NCI-H2107 (cell line): Measurements from ENCODE around the gene WARS2.

Experiments
- DNase-seq: peaks from one replicate; lab custom pipeline; 2025; lab: John Stamatoyannopoulos, UW

WARS2 gene

DNA sequence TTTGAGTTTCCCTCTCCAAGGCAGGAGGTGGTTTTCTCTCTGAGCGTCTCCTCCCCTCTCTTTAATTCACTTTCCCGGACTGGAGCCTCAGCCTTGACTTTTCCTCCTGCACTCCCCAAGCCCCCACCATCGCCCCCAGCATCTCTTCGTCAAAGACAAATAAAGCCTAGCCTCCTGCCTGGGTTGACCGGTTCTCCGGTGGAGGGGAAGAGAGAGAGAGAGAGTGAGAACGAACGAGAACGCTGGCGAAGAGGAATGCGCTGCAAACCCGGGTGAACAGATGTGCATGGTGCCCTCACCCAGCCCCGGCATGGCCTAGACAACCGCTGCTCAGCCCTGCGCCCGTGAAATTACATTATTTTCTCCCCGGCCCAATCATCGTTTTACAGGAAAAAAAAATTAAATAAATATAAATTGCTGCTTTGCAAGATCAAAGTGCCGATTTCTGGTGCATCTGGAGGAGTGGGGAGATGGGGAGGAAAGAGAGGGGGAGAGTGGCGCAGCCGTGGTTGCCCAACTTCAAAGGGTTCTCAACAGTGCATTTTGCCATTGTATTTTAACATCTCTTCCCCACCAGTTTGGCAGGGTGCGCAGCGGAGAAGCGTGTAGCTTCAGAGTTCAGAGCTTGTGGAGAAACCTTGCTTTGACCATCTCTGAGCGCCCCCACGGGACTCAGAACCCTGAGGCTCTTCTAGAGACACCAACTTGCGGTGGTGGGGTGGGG lies 140.9 kb downstream of the WARS2 start:
- no peak for DNase-seq

DNA sequence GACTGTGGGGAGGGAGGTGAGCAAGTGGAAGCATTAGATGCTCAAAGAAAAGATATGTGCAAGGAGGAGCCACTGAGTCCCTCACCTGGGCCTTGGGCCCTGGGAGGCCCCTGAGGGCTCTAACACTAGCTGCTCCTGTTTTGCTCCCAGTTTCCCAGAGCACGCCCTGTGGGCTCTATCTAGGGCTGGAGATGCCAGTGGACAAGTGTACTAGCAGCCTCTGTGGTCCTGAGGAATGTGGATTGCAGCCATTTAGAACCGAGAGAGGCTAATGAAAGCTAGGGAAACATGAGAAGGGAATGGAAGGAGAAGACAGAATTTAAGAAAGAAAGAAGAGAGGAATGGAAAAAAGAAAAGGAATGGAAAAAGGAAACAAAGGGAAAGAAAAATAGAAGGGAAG lies 142.3 kb downstream of the WARS2 start:
- no peak for DNase-seq

DNA sequence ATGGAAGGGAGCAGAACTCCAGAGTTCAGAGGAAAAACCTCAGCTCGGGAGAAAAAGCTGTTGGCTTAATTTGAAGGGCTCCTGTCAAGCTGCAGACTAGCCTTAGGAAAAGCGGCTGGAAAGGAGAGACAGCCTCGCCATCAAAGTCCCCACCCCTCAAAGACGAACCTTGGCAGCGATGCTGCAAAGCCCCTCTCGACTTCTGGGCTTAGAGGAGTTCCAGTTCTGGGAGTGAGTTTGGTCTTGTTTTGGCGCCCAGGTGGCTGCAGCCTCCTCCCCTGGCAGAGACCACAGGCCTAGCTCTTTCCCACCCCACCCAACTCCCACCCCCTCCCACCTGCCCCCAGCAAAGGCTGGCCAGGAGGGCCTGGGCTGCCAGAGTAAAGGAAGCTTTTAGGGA lies 143.2 kb downstream of the WARS2 start:
- no peak for DNase-seq

DNA sequence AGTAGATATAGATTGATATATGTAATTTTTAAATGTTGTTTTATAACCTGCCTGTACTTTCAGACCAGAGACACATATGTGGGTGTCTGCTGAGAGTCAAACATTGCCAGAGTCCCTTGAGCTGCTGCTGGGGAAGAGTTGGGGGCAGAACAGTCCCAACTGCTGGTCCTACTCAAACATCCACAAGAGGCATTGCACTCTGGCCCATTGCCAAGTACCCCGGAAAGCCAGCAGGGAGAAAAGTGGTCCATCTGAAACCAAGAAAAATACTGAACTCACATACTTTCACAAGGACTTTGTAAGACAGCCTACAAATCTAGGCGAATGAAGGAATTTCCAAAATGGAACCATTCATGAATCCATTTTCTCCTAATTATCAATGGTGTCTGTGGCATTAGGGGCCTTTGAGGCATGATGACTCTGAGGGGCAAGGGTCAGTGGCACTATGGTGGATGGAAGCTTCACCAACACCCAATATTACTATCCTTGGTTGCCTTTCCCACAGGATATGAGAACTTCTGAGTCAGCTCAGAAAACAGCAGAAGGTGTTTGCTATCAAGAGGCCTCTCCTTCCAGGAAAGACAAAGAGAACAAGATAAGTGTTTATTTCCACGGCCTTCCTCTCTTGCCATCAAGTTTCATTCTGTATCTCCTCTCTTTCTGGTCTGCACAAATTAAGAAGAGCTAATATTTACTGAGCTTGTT lies 145.0 kb downstream of the WARS2 start:
- no peak for DNase-seq

DNA sequence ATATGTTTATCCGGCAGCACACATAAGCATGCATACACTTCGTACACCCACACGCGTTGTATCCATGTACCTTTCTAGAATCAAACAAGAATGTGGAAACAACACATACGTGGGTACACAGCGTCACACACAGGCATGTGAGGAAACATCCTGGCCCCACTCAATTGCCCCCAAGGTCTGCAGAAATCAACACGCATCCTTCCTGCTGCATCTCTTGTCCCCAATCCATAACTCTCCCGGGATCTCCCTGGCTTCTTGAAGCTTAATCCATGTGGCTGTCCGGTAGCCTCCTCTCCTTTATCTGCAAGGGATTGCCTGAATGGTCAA lies 146.8 kb downstream of the WARS2 start:
- no peak for DNase-seq

DNA sequence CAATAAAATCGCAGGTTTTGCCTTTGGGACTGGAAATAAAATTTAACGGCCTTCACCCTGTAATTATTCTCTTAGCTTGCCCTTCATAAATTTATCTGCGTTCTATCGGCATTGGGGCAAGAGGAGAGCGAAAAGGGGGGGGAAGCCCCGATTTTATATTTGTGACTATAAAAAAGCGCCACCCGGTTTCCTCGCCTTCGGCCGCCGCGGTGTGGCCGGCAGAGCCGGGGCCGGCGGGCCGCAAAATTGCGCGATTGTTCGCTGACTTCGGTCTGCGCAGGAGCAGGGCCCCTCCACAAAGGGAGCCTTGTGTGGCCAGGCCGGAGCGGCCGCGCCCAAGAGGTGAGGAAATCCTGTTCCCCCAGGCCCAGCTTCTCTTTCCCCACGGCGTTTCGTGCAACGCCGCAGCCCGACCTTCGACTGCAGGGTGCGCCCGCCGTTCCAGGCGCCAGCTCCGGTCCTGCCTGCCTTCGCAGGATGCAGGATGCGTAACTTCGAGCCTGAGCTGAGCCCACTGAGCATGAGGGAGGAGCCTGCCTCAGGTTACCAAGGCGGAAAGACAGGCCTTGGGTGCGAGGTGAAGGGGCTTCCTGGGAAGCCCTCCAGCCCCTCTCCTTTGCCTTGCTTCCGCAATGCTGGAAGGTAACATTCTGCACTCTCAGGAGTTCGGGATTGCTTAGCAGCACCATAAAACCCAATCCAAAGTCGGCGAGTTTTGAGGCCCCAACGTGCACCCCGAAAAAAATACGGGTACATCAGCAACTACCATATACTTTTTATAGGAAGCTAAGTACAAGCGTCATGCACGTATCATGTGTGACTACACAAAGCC lies 147.4 kb downstream of the WARS2 start:
- DNase-seq = no peak

DNA sequence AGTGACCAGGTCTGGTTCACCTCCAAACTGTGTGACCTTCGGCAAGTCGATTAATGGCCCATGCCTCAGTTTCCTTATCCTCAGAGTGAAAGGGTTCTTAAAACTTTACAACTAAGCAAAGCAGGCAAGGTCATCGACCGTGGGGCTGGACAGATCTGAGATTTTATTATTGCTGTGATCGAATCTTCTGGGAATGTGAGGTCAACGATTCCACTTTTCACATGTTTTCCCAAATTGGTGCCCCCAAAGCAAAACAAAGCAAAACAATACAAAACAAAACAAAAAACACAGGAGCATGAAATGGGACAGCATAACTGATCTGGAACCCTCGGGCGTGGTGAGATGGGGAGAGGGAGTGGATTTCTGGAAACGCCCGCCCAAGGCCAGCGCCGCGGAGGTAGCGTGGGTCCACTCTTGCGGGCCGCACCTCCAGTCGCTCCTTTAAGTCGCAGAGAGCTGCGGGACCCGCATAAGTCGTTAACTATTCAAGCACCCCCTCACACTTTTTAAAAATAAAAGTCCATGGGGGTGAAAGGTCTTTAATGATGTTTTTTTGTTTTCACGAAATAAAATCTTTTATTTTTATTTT lies 148.1 kb downstream of the WARS2 start:
- DNase-seq = no peak

DNA sequence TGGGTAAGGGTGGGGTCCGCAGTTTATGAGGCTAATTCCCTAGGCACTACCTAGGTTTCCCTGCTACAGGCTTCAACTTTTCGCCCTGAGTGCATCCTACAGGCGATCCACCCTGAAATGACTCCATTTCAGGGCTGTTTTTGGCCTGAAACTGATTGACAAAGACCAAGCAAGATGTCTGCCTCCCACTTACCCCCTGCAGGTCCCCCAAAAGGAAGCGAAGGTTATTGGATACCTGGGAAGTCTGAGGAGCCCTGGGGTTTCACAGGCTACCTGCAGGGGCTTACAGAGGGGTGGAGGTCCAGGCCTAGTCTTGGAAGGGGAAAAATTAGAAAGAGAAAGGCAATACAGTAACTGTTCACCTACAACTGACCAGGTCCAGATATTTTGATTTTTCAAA lies 149.0 kb downstream of the WARS2 start:
- DNase-seq = no peak

DNA sequence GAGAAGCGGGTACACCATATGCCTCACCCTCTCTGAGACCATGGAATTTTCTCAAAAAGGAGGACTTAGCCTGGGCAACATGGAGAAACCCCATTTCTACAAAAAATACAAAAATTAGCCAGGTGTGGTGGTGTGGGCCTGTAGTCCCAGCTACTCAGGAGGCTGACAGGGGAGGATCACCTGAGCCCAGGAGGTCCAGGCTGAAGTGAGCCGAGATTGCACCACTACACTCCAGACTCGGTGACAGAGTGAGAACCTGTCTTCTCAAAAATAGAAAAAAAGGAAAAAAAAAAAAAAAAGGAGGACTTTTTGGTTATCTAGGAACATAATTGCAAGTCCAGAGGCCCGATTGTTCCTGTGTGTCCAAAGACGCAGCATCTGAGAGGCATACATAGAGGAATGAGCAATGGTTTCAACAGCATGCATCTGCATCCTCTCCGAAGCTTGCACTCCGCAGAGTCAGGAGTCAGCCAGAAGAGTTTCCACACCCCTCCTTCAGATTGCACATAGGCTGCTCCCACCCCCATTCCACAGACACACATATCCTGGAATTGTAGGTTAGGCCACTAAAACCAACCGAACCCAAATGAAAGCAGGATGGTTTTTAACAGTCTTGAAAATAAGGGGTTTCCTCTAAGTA lies 149.8 kb downstream of the WARS2 start:
- no peak for DNase-seq

DNA sequence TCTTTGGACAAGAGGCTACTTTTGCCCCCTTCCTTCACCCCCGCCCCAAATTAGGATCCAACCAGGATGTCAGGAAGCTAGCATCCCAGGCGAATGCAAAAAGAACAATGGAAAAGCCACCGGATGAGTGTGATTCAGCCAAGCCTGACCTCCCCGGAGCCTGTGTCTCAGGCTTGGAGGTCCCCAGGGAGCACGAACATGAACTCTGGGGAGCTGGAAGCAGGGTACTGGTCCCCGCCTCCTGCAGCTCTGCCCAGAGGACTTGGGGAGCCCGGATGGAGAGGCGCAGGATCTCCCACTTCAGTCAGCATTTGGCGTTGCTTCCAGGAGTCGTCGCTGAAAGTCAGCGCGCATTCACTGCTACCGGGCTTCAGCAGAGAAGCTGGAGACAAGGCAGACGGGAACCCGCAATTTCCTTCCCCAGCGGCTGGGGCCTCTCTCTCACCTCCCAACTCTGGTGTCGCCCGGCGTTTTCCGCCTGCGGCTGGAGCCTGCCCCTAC lies 150.5 kb downstream of the WARS2 start:
- no peak for DNase-seq

DNA sequence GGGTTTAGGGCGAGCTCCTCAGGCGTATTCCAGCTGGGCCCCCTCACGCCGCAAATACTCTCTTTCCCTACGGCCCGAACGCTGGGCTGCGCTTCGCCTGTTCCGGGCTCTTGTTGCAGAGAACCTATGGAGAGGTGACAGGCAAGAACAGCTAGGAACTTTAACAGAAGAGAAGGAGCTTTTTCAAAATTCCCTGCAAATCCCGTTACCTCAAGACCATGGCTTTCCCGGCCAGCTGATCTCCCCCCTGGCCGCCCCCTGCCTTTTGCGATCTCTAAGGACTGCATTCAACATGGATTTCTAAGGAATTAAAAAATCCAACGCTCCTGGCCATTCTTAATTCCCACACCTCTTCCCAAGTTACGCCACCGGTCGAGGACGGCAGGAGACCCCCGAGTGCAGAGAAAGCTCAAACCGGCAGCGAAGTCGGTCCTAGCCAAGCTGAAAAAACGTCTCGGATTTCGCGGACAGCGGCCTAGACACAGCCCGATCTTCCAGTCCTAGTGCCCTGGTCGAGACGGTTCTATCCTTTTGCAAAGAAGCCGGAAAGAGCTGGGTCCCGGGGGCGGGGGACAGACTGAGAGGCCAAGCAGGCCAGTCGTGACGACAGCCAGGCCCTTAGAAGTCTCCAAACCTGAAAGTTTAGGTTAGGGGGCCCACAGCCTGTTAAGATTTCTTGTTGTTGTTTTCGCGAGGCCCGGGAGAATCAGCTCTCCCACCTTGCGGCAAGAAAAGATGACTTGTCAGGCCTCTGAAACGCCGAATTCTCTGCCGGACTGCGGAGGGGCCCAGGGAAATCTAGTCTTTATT lies 151.2 kb downstream of the WARS2 start:
- DNase-seq = no peak

DNA sequence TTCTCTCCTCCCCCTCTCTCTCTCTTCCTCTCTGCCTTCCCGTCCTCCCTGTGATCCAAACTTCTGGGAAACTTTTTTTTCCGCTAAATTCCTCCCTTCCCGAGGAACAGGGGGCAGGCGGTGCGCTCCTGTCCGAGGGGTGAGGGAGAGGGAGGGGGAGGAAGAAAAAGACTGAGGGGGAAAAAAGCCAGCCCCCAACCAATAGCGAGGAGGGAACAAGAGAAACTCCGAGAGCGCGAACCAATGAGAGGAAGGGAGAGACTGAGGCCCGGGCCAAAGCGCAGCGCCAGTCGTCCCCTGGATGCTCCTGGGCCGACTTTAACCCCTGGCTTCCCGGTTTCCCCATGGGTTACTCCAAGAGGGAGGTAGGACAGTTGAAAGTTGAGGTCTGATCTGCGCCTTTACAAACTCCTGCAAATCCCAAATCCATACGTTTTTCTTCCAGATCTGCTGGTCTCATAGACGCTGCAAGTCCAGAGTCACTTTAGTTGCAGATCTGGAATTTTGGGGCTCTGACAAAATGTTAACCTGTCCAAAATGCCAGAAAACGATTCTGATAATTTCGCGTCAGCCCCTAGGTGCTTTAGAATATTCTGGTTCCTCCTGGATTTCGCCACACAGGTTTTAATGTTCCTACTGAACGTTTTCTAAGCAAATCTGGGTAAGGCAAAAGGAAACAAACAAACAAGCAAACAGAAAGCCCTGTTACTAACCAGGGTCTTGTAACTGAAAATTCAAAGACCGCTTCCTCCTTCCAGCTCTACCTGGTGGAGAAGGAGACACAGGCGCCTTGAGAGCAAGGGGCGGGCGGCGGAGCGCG lies 152.1 kb downstream of the WARS2 start, which contains the start of gene TBX15:
Gene TBX15, minus strand, starts transcription at position 158 of the 820 bp plus-strand sequence. CDS start 548 bp downstream, outside the sequence.
- DNase-seq = no peak

DNA sequence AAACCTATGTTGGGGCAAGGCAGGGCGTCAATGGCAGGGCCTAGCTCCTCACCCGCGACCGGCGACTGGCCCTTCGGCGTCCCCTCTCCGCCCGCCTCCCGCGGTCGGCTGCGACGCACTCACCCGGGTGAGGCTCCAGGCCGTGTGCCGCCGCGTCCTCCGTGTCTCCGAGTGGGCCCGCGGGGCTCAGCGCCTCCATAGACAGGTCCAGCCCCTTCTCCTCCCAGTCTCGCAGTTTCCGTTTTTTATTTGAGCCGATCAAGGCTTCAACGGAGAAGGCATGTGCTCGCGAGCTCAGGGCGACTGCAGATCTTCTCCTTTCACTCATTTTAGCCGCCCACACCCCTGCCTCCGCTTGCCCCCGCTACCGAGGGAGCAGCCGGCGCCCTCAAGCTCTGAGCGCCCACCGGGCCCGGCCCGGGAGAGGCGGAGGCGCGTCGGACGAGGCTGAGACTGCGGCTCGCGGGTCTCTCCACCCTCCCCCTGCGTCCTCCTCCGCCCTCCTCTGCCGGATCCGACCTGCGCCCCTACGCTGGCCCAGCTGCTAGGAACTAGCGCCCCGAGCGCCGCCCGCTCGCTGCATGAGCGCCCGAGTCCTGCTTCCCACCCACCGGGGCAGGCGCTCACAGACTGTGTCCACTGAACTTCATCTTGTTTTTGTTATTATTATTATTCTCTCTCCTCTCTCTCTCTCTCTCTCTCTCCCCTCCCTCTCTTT lies 152.8 kb downstream of the WARS2 start:
- no peak for DNase-seq

DNA sequence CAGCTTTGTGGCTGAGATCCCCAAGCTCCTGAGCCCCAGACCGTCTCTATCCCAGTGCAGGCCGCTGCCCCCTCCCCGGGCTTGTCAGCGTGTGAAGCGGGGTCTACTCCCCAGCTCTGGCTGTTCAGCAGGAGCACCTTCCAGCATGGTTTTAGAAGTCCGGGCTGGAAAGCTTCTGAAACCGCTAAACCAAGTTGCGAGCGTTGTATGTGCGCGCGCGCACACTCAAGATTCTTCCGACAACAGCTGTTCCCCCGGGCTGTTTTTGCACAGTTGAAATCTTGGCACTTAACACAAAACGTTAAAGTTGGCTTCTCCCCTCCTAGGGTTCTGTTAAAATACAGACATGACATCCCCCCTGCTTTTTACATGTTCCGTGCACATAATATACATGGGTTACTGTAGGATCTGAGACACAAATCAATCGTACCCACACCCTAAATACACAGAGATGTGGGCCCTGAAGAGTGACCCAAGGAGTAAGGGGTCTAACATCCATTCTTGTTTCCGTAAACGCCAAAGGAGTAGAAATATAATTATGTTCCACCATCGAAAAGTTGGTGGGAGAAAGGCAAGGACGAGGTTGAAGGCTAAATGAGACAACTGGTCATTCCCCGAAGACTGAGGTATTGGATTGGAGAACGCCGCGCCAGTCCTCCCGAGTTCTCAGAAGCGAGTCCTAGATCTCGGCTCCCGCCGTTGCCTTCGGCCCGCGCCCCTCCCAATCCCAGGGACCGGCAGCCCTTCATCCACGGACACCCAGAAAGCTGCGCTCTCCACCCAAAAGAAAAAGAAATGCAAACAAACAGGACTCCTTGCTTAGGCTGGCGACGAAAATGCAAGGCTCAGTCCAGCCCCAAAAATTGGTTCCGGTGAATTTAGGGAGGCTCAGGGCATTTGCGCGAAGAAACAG lies 153.6 kb downstream of the WARS2 start:
- no peak for DNase-seq

DNA sequence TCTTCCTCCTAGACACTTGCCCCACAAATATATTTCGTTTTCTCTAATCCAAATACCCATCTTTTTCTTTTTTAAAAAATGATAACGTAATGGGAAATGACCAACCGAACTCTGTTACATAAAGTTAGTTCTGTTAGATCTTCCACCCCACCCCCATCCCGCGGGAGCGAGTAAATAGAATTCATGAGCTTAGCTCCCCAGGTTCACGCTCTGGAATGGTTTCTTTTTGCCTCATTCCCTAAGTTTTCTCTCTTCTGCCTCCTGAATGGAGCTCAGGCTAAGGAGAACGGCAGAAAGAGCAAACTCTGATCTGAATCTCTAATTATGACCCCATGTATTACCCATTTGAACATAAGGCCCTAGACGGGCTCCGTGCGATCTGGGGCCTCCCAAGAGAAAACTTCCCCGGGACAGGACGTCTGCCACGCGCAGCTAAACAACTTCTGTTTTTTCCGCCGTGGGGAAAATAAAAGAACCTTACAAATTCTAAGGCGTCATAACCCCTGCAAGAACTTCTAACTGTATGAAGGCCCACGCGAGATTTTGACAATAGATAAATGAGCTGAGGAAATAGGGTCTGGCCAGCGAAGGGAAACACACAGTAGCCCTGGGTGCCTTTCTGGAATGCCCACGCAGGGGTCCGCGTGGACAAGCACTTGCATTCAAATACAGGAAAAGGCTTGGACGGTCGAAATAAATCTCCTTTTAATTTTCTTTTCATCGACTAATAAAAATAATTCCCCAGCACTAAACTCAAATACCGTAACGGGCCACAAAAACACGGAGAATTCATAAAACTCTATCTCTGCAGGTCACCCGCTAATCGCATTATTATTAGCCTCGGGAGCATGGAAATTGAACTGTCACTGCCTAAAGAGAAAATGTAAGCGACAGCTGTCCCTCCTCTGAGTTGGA lies 154.6 kb downstream of the WARS2 start:
- no peak for DNase-seq

DNA sequence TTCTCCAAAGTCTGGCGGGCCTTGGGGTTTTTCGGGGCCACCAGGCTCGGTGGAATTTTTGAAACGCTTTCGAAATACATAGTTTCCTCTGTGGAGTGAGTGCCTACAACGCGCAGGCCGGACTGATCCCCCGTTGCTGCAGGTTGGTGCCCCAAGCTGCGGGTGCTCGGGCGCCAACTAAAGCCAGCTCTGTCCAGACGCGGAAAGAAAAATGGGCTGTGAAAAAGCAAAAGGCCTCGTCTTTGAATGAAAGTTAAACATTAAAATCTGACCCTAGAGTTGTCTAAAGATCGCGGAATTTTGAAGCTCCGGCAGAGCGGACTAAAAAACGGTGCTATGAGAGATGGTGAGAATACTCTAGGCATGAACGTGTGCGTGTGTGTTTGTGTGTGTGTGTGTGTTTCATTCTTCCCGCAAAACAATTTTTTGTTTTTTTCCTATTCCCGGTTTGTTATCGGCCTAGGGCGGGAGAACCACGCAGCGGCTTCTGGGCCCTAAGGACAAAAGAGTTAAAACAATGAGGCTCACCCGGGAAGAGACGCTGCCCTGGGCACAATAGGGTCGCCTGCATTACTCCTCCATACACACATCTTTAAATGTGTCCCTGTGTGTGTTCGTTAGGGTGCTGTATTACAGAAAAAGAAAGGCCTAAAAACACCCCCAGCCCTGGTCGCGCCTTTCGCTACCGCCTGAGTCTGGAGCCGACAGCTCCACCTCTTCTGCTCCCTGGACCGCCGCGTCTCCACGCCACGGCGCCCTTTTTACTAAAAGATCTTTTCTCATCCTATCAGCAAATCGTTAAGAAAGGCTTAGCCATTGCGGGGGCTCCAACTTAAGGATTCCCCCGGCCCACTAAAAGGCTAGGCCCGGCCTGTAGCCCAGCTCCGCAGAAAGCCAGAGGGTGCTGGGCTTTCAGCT lies 155.5 kb downstream of the WARS2 start:
- DNase-seq = no peak
